Measurements from ENCODE around the gene JHY.

Gene JHY

DNA sequence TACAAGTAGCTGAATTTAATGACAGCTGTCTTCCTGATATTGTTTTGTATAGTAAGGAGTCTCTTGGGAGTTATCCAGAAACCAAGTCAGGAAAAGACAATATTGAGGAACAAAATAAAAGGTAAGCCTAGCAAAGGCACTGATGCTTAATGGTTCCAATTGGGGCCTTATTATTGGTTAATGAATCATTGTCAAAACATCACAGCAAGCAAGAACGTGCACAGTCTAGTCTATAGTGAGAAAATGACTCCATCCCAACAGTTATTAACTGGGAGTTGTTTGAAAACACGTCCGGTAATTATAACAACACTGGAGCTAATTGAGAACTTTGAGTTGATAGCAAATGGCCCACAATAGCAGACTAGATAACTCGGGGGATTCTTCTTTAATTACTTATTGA lies 81.4 kb downstream of the JHY start:
- no peak for FAIRE-seq

DNA sequence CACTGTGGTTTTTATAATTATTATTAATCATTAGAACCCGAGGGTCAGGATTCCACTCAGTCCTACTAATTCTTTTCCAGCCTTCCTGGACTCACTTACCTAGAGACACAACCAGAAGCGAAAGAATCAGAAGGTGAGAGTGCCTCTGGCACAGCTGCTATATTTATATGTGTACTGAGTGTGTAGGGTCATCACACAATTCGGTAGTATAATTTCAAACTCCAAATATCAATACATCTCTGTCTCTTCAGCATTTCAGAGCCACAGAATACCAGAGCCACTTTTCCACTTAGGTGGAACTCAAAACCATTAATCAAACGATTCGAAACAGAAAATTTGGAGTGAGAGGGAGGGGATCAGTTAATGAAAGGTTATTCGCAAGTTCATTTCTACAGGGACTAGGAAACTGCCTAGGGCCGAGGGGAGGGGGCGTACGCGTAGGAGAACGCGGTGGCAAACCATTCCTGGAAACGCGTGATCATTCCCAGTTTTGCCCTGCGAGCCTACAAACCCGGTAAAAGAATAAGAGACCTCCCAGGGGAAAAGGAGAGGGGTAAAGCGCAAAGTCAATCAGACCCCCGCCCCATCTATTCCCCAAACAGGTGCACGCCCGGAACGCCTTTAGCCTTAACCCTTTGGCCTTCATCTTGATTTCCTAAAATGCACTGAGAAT lies 93.6 kb downstream of the JHY start:
- no peak for FAIRE-seq

DNA sequence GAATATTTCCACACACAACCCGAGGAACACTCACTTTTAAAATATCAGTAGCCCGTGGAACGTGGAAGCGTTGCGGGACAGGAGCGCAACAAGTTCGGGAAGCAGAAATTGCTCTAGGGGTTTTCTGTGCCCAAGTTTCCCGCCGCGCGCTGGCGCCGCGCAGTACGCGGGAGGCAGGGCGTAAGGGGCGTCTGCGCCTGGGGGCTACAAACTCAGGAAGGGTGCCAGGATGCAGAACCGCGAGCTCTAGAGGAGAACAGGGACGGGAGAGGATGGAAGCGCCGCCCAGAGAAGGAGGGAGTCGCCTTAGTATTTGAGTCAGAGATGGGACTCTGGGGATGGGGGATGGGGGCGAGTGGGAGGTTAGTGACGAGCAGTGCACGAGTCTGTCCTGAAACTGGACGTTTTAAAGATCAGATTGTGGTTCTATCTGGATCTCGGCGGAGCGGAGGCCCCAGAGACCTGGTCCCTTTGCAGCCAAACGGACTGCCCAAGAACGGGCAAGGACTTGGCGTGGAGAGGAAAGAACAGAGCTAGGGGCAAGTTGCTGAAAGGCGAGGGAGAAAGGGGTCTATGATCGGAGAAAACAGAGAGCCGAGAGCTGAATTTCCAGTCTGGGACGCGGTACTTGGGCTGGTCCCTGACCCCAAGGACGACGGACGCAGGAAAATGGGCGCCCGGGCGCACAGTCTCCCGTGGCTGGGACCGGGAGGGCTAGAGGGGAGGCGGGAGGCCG lies 94.3 kb downstream of the JHY start:
- no peak for FAIRE-seq

DNA sequence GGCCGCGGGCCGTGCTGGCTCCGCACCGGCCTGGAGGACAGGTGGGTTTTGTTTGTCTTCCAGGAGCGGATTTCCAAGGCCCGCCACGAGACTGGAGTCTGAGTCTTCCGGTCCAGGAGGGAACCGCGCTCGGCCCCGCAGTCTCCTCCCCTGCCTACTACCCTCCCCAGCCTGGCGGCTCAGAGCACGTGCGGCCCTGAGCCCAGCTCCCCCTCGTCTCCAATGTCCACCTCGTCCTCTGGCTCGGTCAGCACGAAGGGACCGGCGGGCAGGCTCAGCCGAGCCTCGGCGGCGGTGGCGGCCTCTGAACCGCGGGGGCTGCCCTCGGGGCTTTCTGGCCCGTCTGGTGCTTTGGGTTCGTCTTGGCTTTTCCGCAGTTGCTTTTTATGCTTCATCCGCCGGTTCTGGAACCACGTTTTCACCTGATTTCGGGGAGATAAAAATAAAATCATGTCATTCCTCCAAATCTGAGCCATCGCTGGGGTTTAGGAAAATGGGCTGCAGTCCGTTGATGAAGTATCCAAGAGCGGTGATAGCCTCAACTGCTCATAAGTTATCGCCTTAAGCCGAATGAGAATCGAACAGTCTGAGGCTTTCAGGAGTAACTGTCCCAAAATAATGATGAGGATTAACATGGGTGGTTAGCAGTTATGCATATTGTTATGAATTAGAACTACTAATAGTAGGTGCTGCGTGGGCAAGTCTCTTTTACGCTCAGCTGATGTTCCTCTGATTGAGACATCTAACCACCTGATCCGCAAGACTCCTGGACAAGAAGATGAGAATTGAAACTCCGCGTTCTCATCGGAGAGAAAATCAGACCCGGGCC lies 95.1 kb downstream of the JHY start:
- no peak for FAIRE-seq

DNA sequence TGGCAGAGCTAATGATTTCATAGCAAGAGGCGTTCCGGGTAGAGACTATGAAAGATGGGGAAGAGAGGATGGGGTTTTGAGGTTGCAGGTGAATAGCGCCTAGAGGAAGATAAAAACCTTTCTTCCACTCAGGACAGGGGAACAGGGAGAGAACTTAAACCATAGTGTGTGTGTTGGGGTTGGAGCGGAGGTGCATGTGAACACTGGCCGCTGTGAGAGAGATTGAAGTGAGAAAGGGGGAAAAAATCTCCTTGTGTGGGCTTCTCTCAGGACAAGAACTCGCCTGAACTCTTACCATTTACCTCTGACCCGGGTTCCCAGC lies 95.7 kb downstream of the JHY start:
- FAIRE-seq: no peak

DNA sequence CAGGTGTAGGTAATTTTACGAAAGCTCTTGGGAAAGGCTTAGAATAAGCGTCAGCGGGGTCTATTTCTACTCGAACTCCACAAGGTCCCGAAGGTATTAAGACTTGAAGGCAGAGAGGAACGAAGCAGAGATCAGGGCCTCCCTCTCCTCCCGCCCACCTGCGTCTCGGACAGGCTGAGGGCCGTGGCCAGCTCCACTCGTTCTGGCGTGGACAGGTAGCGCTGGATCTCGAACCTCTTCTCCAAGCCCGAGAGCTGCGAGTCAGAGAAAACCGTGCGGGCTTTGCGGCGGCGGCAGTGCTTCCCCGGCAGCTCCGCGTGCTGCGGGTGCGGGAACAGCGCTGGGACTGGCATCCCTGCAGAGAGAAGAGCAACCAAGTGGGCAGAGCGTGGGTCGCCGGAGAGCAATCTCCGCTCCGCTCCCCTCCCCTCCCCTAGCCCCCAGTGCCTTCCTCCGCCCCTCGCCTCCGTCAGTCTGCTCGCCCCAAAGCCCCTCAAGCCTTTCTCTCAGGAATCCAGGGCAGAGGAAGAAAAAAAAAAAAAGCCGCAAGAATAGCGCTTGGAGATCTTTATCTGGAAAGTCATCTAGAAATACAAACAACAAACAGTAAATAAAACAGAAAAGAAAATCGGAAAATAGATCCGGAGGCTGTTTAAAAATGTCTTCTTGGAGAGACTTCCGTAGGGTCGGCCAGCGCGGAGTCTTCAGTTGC lies 96.7 kb downstream of the JHY start:
- no peak for FAIRE-seq

DNA sequence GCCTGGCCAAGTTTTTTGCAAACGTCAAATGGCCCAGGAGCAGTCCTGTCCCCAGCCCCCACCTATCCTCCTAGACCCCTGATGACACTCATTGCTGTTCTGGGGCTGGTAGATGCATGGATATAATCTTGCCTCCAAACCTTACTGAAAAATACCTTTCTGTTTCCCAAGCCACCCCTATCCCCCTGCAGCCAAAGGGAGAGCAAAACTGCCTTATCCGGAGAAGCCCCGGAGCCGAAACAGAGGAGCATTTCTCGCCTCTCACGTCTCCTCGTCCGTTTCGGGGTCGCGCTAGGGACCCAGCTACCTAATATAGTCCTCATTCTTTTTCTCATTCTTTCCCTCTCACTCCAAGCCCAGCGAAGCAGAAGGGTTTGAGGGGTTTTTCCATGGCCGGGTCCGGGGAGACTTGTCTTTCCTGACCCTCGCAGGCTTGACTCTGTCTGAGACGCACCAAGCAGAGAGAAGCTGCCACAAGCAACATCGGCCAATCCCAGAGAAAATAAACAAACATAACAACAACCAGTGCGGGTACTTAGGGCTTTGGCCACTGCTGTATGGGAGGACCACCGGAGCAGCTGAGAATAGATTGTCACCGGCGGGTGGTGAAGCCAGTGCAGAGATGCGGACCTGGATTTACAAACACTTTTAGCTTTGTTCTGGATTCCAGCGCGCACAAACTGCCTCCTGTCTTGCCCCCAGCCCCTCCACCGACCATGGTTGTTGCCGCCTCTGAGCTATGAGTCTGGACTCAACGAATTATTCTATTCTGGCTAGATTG lies 97.4 kb downstream of the JHY start:
- FAIRE-seq: no peak

DNA sequence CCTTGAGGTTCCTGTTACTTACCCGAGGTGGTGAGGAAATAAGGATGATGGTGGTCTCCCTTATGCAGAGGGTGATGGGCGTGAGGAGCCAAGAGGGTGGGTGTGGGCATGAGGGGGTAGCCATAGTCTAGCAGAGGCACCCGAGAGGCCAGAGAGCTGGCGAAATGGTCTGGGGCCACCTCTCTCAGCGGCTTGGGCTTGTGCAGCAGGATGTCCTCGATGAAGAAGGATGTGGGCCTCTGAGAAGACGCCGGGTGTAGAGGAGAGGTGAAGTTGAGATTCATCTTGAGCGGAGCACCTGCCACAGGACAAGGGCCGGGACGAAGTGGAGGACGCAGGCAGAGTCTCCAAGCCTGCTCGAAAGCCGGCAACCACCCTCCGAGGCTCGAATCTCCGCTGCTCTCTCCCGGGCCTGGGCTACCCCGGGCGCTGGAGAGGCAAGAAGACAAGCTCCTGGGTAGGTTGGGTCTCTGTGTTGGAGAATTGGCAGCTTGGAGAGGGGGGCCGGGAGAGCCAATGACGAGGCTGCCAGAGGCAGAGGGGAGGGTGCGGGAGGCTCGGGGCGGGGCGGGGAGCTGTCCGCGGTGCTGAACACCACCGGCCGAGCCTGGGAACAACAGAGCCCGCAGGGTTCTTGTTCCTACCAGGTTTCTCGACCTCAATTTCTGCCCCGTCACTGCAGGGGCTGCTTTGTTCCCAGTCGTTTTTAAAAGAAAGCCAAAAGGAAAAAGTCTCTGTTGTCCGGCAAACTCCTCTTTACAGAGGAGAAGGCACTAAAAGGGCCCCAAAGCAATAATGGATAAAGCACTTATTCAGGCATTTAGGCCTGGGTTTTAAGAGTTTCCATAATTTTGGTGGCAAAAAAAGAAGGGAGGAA lies 99.1 kb downstream of the JHY start, which contains the start of gene BSX:
Gene BSX (minus strand): TSS at position 447 of the 877 bp plus-strand sequence. CDS start 163 bp downstream, at position 284.
- FAIRE-seq: no peak

DNA sequence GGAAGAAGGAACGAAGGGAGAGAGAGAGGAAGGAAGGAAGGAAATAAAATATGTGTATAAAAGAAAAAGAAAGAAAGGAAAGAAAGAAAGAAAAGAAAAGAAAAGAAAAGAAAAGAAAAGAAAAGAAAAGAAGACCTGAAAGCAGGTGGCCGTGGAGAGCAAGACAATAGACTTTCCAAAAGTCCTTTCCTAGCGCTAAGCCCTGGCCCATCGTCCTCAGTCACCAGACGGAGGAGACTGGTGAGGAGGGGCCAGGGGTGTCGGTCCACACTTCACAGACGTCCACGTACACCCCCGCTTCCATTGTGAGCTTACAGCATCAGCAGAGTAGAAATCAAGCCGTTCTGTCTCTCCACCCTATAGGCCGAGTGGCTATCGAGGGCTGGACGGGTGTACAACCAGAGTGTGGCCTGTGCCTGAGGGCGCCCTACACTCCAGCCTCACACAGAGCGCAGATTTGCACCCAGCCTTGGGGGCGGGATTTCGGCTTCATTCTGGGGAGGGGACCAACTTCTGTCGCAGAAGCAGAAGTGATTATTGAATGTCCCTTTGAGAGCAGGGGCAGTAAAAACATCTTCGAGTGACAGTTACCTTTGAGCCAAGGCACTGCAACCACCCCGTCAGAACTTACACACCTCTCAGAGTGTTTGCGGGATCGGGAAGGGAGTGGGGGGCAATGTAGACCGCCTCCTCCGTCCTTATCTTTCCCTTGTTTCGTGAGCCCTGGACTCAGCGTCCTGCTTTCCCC lies 101.1 kb downstream of the JHY start:
- FAIRE-seq: no peak

DNA sequence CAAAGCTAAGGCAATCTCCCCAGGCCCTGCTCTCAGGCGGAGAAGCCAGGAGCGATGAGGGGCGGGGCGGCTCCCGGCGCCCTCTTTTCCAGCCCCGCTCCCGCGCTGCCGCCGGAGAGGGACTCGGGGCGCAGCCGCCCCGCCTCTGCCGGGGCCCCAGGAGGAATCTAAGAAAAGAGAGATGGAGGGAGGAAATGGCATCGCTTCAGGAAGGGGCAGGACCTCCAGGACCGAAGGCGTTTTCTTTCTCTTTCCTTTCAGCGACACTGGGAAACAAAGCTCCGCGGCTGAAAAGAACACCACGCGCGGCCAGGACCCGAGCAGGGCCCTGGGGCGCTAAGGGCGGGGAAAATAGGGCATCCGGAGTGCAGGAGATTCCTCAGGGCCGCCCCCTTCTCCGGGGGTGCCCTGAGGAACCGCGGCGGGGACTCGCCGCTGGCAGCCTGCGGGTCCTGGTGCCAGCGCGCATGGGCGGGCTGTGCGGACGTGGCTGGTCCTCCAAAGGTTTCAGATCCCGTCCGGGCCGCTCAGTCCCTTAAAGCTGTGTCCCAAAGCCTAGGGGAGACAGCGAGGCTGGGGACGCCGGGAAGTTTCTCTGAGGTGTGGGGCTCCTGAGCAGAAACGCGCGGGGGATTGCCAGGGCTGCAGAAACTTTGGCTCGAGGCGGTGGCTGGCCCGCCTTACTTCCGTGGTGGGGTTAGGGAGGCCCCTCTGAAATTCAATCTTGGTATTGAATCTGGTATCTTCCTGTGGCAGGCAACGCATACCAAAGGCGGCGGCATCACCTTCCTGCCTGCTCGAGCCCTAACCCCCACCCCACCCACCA lies 101.8 kb downstream of the JHY start:
- FAIRE-seq: no peak

DNA sequence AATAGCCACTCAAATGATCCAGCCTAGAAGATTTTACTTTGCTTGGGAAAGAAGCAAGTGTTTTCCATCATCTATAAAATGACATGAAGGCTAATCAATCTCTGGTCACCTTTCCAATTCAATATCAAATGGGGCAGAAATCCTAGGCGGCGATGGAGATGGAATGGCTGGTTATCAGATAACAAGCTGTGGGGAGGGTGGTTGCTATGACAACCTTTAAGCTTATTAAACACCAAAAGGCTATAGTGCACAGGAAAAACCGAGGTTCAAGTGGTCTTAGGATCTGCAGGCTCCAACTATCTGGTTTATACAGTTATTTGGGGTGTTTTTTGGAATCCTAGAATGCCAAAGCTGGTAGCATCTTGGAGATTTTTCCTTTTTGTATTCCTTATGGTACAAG lies 113.0 kb downstream of the JHY start:
- no peak for FAIRE-seq

DNA sequence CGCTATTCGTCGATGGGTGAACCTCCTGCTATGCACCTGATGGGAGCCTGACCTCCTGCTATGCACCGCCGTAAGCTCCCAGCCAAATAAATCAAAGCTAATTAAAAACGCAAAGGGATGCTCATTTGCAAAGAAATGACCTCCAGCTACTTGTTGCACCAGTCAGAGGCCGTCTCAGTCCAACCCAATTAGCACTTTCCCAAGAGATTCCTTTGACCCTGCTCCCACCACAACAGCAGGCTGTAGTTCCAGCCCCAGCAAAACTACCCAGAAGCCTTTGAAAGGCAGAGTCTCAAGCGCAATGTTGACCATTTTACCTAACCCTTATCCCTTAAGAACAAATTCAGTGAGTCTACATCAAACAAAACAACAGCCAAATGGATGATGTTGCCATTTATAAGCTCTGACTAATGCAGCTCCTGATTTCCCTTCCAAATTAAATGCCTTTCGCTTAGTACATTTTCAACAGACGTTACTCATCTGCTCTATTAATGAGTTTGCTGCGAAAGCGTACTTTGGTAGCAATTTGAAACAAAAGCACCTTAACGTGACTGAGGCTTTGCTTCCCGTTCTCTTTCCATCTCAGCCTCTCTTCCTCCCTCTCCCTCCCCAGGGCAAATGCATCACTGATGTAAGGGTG lies 116.3 kb downstream of the JHY start:
- no peak for FAIRE-seq

DNA sequence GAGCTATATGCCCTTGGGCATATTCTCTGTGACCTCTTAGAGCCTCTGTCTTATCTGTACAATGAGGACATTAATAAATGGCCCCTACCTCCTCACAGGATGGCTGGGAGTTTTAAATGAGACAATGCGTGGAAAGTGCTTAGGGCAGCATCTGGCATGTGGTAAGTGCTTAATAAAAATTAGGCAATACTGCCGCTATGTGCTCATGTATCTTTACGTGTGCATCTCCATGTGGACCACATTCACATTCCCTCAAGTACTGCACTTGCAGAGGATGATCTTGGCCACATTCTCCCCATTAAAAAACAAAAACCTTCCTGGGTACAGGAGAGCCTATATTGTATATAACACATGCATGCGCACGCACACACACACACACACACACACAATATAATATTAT lies 118.2 kb downstream of the JHY start:
- FAIRE-seq: no peak

DNA sequence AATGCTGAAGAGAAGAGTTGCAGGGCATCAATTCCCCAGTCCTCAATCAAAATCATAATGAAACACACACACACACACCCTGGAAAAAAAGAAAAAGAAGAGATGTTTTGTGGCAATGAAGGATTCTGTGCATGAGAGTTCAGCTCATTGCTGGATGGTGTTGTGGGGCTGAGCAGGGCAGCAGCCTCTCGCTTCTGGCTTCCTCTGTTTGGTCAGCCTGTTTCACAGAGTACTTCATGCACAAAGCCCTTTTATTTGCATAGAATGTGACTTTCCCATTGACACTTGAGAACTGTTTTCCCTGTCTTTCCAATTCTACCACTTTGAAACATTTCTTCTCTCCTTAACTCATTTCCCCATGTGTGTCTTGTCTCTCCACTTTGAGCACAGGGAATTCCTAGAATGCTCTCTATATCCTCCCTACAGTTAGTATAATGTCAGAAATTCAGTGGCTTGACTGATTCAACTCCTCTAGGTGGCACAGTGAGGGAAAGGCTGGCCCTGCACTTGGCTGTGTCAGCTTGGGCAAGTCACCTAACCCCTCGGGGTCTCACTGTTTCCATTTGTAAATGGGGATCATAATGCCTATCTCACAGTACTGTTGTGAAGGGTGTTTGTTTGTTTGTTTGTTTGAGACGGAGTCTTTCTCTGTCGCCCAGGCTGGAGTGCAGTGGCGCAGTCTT lies 124.4 kb downstream of the JHY start:
- no peak for FAIRE-seq
